IMR-90 (cell line): ENCODE measurements around the gene TRIM47. TPM values are rescaled to one million over a fixed set of nuclear protein-coding genes. Genes with fewer than 3 reads are reported as not detected.

Source experiments
- ATAC-seq: fragments of 200-7000 bp; cut with Tn5 transposase; 2 replicates; pipeline ENCODE4 v1.9.1; 2020; ENCODE audit warnings: low read depth, mild to moderate bottlenecking, moderate library complexity
- BruUV-seq: library from RNA; stranded (reverse); fragments of 400-500 nt; replicated peaks from 2 replicates; lab custom pipeline; 2021; lab: Mats Ljungman, UMichigan
- CTCF ChIA-PET: fragments of 300-600 bp; formaldehyde crosslinking; extraction: SDS; loops from one replicate; lab custom pipeline; 2021; ENCODE audit warnings: antibody characterized with exemption; lab: Yijun Ruan, JAX
- POLR2A ChIA-PET: fragments of 300-600 bp; sonication (Branson Sonifier 250); formaldehyde crosslinking; loops from one replicate; lab custom pipeline; 2022; ENCODE audit warnings: antibody characterized with exemption; ENCODE audit not compliant: unreplicated experiment; lab: Charles Lee
- DNase-seq: peaks from one replicate; pipeline ENCODE4 v3.0.0; 2013
- H2AFZ ChIP-seq: replicated peaks from 2 replicates; pipeline ENCODE3; 2013; ENCODE audit warnings: low read length, mild to moderate bottlenecking; ENCODE audit not compliant: poor library complexity
- H2AK5ac ChIP-seq: 2 replicates; pipeline ENCODE4 v1.6.1; 2013; ENCODE audit warnings: low read depth, low read length, inconsistent platforms
- H2AK9ac ChIP-seq: replicated peaks from 2 replicates; pipeline ENCODE3; 2013; ENCODE audit warnings: mild to moderate bottlenecking, low read depth, low read length, moderate library complexity; ENCODE audit not compliant: poor library complexity
- H2BK120ac ChIP-seq: 2 replicates; pipeline ENCODE4 v1.6.1; 2013; ENCODE audit warnings: low read depth, low read length, inconsistent platforms
- H2BK15ac ChIP-seq: 3 replicates; pipeline ENCODE4 v1.6.1; 2013; ENCODE audit warnings: low read depth, low read length, inconsistent platforms
- H2BK20ac ChIP-seq: 2 replicates; pipeline ENCODE4 v1.6.1; 2013; ENCODE audit warnings: low read depth, mild to moderate bottlenecking, inconsistent platforms, low read length, moderate library complexity
- H2BK5ac ChIP-seq: 2 replicates; pipeline ENCODE4 v1.6.1; 2013; ENCODE audit warnings: mild to moderate bottlenecking, low read depth, low read length, inconsistent platforms; ENCODE audit not compliant: poor library complexity, severe bottlenecking
- H3K14ac ChIP-seq: replicated peaks from 2 replicates; pipeline ENCODE4 v1.6.1; 2013; ENCODE audit warnings: low read depth, low read length, inconsistent platforms
- H3K18ac ChIP-seq: 2 replicates; pipeline ENCODE4 v1.6.1; 2013; ENCODE audit warnings: low read depth, low read length, control low read depth
- H3K23ac ChIP-seq: 2 replicates; pipeline ENCODE4 v1.6.1; 2013; ENCODE audit warnings: low read depth, low read length, inconsistent platforms
- H3K27ac ChIP-seq: 2 replicates; pipeline ENCODE4 v1.5.1; 2013; ENCODE audit warnings: mild to moderate bottlenecking, control low read depth, low read length; ENCODE audit not compliant: insufficient read depth
- H3K27me3 ChIP-seq: 2 replicates; pipeline ENCODE4 v1.6.1; 2013; ENCODE audit warnings: low read length; ENCODE audit not compliant: control insufficient read depth, insufficient read depth
- H3K36me3 ChIP-seq: 2 replicates; pipeline ENCODE4 v1.6.1; 2013; ENCODE audit warnings: low read length, mixed read lengths; ENCODE audit not compliant: control insufficient read depth, insufficient read depth
- H3K4ac ChIP-seq: 2 replicates; pipeline ENCODE4 v1.6.1; 2013; ENCODE audit warnings: low read depth, low read length, inconsistent platforms
- H3K4me1 ChIP-seq: 2 replicates; pipeline ENCODE4 v1.6.1; 2013; ENCODE audit warnings: low read length, mixed read lengths; ENCODE audit not compliant: control insufficient read depth, insufficient read depth
- H3K4me2 ChIP-seq: 2 replicates; pipeline ENCODE4 v1.6.1; 2013; ENCODE audit warnings: low read depth, mild to moderate bottlenecking, control low read depth, low read length, moderate library complexity
- H3K4me3 ChIP-seq: 2 replicates; pipeline ENCODE4 v1.5.1; 2013; ENCODE audit warnings: low read depth, mild to moderate bottlenecking, control low read depth, low read length, moderate library complexity; ENCODE audit not compliant: insufficient read depth
- H3K56ac ChIP-seq: 2 replicates; pipeline ENCODE4 v1.6.1; 2013; ENCODE audit warnings: low read length, inconsistent platforms; ENCODE audit not compliant: insufficient read depth; ENCODE audit errors: extremely low read depth
- H3K79me1 ChIP-seq, 2 experiments: 2 replicates each; pipeline ENCODE4 v1.6.1; 2013; ENCODE audit warnings: low read length in 2 of 2, inconsistent platforms in 1 of 2, low read depth in 1 of 2
- H3K9ac ChIP-seq: 2 replicates; pipeline ENCODE4 v1.6.1; 2013; ENCODE audit warnings: low read depth, low read length, control low read depth
- H3K9me1 ChIP-seq: 2 replicates; pipeline ENCODE4 v1.6.1; 2013; ENCODE audit warnings: low read length, inconsistent platforms; ENCODE audit not compliant: insufficient read depth
- H3K9me3 ChIP-seq: 2 replicates; pipeline ENCODE4 v1.6.1; 2013; ENCODE audit warnings: low read length; ENCODE audit not compliant: control insufficient read depth, insufficient read depth
- H4K20me1 ChIP-seq: 2 replicates; pipeline ENCODE4 v1.6.1; 2013; ENCODE audit warnings: low read length, inconsistent platforms; ENCODE audit not compliant: insufficient read depth
- H4K5ac ChIP-seq: 2 replicates; pipeline ENCODE4 v1.6.1; 2013; ENCODE audit warnings: mild to moderate bottlenecking, low read depth, low read length, control low read depth
- H4K8ac ChIP-seq, 2 experiments: 2 replicates each; pipeline ENCODE4 v1.6.1; 2013; ENCODE audit warnings: low read depth in 2 of 2, low read length in 2 of 2, control low read depth in 1 of 2, inconsistent platforms in 1 of 2
- H4K91ac ChIP-seq: 2 replicates; pipeline ENCODE4 v1.6.1; 2013; ENCODE audit warnings: low read depth, low read length, inconsistent platforms; ENCODE audit not compliant: insufficient read depth
- BHLHE40 ChIP-seq: fragments of 150-350 bp; IDR thresholded peaks from 2 replicates; pipeline ENCODE4 v1.6.1; 2016; ENCODE audit warnings: mild to moderate bottlenecking, low read depth, low read length
- CEBPB ChIP-seq: IDR thresholded peaks from 2 replicates; pipeline ENCODE4 v1.6.1; 2012; ENCODE audit warnings: low read depth, low read length, improper control_type of control experiment
- CHD1 ChIP-seq: IDR thresholded peaks from 2 replicates; pipeline ENCODE4 v1.6.1; 2012; ENCODE audit warnings: low read depth, low read length, improper control_type of control experiment
- FOS ChIP-seq: fragments of 150-350 bp; IDR thresholded peaks from 2 replicates; pipeline ENCODE4 v1.6.1; 2016; ENCODE audit warnings: low read depth, low read length
- MAFK ChIP-seq: IDR thresholded peaks from 2 replicates; pipeline ENCODE4 v1.6.1; 2012; ENCODE audit warnings: low read depth, low read length, improper control_type of control experiment
- MAZ ChIP-seq: IDR thresholded peaks from 2 replicates; pipeline ENCODE4 v1.6.1; 2012; ENCODE audit warnings: low read depth, mild to moderate bottlenecking, low read length, improper control_type of control experiment, moderate library complexity, borderline replicate concordance
- MXI1 ChIP-seq: IDR thresholded peaks from 2 replicates; pipeline ENCODE4 v1.6.1; 2012; ENCODE audit warnings: low read depth, mild to moderate bottlenecking, low read length, moderate library complexity, borderline replicate concordance
- NFE2L2 ChIP-seq: fragments of 150-350 bp; IDR thresholded peaks from 2 replicates; pipeline ENCODE4 v1.6.1; 2016; ENCODE audit warnings: low read depth, mild to moderate bottlenecking, low read length
- POLR2A ChIP-seq: IDR thresholded peaks from 2 replicates; pipeline ENCODE4 v1.6.1; 2012; ENCODE audit warnings: mild to moderate bottlenecking, low read depth, low read length
- RAD21 ChIP-seq: IDR thresholded peaks from 2 replicates; pipeline ENCODE4 v1.6.1; 2012; ENCODE audit warnings: low read length, improper control_type of control experiment
- RCOR1 ChIP-seq: IDR thresholded peaks from 2 replicates; pipeline ENCODE4 v1.6.1; 2012; ENCODE audit warnings: mild to moderate bottlenecking, low read length, improper control_type of control experiment; ENCODE audit not compliant: insufficient replicate concordance
- RFX5 ChIP-seq: IDR thresholded peaks from 2 replicates; pipeline ENCODE4 v1.8.0; 2012; ENCODE audit warnings: low read depth, mild to moderate bottlenecking, low read length, moderate library complexity
- SMC3 ChIP-seq: fragments of 150-350 bp; IDR thresholded peaks from 2 replicates; pipeline ENCODE4 v1.6.1; 2016; ENCODE audit warnings: low read depth, mild to moderate bottlenecking, antibody characterized with exemption, low read length, moderate library complexity
- USF2 ChIP-seq: fragments of 150-350 bp; IDR thresholded peaks from 2 replicates; pipeline ENCODE4 v1.6.1; 2017; ENCODE audit warnings: mild to moderate bottlenecking, antibody characterized with exemption, low read length, low read depth
- WGBS, 2 experiments: methylation state at CpG; one replicate each; pipeline versions ENCODE4 v1.1.5 to v1.1.7; 2013; ENCODE audit warnings: missing lambda C conversion rate in 2 of 2; ENCODE audit not compliant: insufficient read length in 1 of 2; ENCODE audit errors: extremely low coverage in 2 of 2; 5-methylcytosine and 5-hydroxymethylcytosine counted together
- dilution Hi-C: fragments of 300-500 bp; cut with HindIII; formaldehyde crosslinking; loops from one replicate; pipeline ENCODE4 v1.14.3; 2018; ENCODE audit warnings: low sequenced_read_pairs; ENCODE audit not compliant: unreplicated experiment
- in situ Hi-C: fragments of 300-500 bp; cut with MboI; formaldehyde crosslinking; loops from 3 replicates; pipeline ENCODE4 v1.14.3; 2019; ENCODE audit warnings: low sequenced_read_pairs, inconsistent platforms, mixed read lengths
- intact Hi-C: fragments of 100-400 bp; cut with micrococcal nuclease; formaldehyde crosslinking; loops from 2 replicates; pipeline ENCODE4 v1.10.0; 2022
- polyA plus RNA-seq, 3 experiments: library from polyadenylated mRNA; depleted of rRNA; stranded (reverse); fragments of >200 nt; gene quantifications; 2 replicates each; pipeline ENCODE4 v1.2.3, GENCODE V29; 2012; ENCODE audit warnings: low replicate concordance in 1 of 3
- total RNA-seq: library from RNA; depleted of rRNA; stranded (reverse); fragments of >200 nt; gene quantifications from 2 replicates; pipeline ENCODE4 v1.2.3, GENCODE V29; 2012
- TF ChIP-seq, protein P1 (sequence below): fragments of 150-350 bp; IDR thresholded peaks from 2 replicates; pipeline ENCODE4 v1.6.1; 2016; ENCODE audit warnings: low read depth, mild to moderate bottlenecking, low read length, moderate library complexity, borderline replicate concordance
- TF ChIP-seq, protein P2 (sequence below): conservative IDR thresholded peaks from 2 replicates; pipeline ENCODE4 v1.5.1; 2012; ENCODE audit warnings: mild to moderate bottlenecking, low read depth, low read length, improper control_type of control experiment

The TRIM47 gene
- total and polyA plus RNA-seq, 2 of the 4 experiments (the other 2 are of a cell fraction) = 1.4 to 7.5 TPM

DNA sequence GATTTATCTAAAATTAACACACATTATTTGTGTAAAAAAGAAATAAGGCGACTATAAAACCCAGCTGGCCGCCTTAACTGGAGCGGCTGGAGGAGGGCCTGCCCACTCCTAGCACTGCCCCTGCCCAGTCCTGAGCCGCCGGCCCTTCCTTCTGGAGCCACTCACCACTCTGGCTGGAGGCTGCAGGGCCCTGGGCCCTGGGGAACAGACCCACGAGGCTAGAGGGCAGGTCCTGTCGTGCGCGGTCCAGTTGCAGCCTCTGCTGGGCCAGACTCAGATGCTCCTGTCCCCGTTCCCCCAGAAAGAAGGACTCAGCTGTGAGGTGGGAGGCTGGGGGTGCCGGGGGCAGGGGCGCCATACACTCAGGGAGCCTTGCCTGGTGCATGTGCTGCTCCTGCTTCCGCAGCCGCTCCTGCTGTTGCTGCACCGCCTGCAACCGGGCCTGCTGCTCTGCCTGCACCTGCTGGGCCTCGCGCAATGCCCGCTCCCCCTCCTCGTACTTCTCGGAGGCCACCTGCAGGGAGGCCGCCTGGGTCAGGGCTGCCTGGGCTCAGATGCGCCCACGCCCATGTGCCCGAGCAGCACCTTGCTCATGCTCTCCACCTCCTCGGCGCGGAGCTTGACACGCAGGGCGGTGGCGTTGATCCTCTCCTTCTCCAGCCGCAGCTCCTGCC is 35.3 kb upstream of the TRIM47 start:
- ATAC-seq (no peak), DNase-seq (no peak)
- Histone ChIP-seq H3K4ac (no peak overlapping the region), H3K36me3 (peaks cover 9% of the 10 kb centered on the region), H4K91ac (no peak overlapping the region), H3K9me3 (no peaks in the 10 kb centered on the region), H2BK5ac (no peak overlapping the region), H3K9ac (no peak overlapping the region), H2BK15ac (no peak overlapping the region), H4K5ac (no peak overlapping the region), H2BK20ac (no peak overlapping the region), H4K20me1 (no peaks in the 10 kb centered on the region), H3K27me3 (no peaks in the 10 kb centered on the region), H3K9me1 (no peaks in the 10 kb centered on the region), H4K8ac (no peak overlapping the region), H2AFZ (no peak overlapping the region), H2AK5ac (no peak overlapping the region), H2AK9ac (no peak overlapping the region), H3K4me3 (no peak overlapping the region), H3K79me1 (no peaks in the 10 kb centered on the region), H2BK120ac (no peak overlapping the region), H3K4me1 (no peaks in the 10 kb centered on the region), H3K4me2 (no peak overlapping the region), H3K27ac (no peak overlapping the region), H3K18ac (no peak overlapping the region), H3K14ac (no peak overlapping the region), H3K23ac (no peak overlapping the region), H3K56ac (no peak overlapping the region)
- in situ Hi-C loops (loop anchor here (5.0 kb wide), 1 partner anchor 94 kb away; no protein-coding TSS in a partner anchor), intact Hi-C loops (no loop called here), dilution Hi-C loops (no loop called here)
- BruUV-seq = no TSS peak
- CTCF ChIA-PET = interaction anchor here (1.1 kb wide), 1 partner anchor 8 kb away, joined by 3 read pairs; no protein-coding TSS in a partner anchor
- 98% methylated on average over 14 of the region's 32 CpGs; no CpG with 5 or more reads in 1 of the 2 experiments for WGBS, 2 experiments
- POLR2A ChIA-PET = no interaction called here
- TF ChIP-seq FOS (no peak), POLR2A (no peak), NFE2L2 (no peak), RCOR1 (no peak), MXI1 (no peak), CEBPB (no peak), RAD21 (no peak), SMC3 (no peak), MAZ (no peak), RFX5 (no peak), CHD1 (no peak), MAFK (no peak), BHLHE40 (no peak), USF2 (no peak)
- TF ChIP-seq, protein P1, sequence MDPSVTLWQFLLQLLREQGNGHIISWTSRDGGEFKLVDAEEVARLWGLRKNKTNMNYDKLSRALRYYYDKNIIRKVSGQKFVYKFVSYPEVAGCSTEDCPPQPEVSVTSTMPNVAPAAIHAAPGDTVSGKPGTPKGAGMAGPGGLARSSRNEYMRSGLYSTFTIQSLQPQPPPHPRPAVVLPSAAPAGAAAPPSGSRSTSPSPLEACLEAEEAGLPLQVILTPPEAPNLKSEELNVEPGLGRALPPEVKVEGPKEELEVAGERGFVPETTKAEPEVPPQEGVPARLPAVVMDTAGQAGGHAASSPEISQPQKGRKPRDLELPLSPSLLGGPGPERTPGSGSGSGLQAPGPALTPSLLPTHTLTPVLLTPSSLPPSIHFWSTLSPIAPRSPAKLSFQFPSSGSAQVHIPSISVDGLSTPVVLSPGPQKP = no peak
- TF ChIP-seq, protein P2, sequence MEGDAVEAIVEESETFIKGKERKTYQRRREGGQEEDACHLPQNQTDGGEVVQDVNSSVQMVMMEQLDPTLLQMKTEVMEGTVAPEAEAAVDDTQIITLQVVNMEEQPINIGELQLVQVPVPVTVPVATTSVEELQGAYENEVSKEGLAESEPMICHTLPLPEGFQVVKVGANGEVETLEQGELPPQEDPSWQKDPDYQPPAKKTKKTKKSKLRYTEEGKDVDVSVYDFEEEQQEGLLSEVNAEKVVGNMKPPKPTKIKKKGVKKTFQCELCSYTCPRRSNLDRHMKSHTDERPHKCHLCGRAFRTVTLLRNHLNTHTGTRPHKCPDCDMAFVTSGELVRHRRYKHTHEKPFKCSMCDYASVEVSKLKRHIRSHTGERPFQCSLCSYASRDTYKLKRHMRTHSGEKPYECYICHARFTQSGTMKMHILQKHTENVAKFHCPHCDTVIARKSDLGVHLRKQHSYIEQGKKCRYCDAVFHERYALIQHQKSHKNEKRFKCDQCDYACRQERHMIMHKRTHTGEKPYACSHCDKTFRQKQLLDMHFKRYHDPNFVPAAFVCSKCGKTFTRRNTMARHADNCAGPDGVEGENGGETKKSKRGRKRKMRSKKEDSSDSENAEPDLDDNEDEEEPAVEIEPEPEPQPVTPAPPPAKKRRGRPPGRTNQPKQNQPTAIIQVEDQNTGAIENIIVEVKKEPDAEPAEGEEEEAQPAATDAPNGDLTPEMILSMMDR = no peak
